IMR-90 (cell line): Measurements from ENCODE around the gene LAMC3. TPM values are rescaled to one million over a fixed set of nuclear protein-coding genes. Genes with fewer than 3 reads are reported as not detected.

Experiments used
- ATAC-seq: fragments of 200-7000 bp; cut with Tn5 transposase; 2 replicates; pipeline ENCODE4 v1.9.1; 2020; ENCODE audit warnings: low read depth, mild to moderate bottlenecking, moderate library complexity
- BruUV-seq: library from RNA; stranded (reverse); fragments of 400-500 nt; replicated peaks from 2 replicates; lab custom pipeline; 2021; lab: Mats Ljungman, UMichigan
- CTCF ChIA-PET: fragments of 300-600 bp; formaldehyde crosslinking; extraction: SDS; loops from one replicate; lab custom pipeline; 2021; ENCODE audit warnings: antibody characterized with exemption; lab: Yijun Ruan, JAX
- POLR2A ChIA-PET: fragments of 300-600 bp; sonication (Branson Sonifier 250); formaldehyde crosslinking; loops from one replicate; lab custom pipeline; 2022; ENCODE audit warnings: antibody characterized with exemption; ENCODE audit not compliant: unreplicated experiment; lab: Charles Lee
- DNase-seq: peaks from one replicate; pipeline ENCODE4 v3.0.0; 2013
- H2AFZ ChIP-seq: replicated peaks from 2 replicates; pipeline ENCODE3; 2013; ENCODE audit warnings: low read length, mild to moderate bottlenecking; ENCODE audit not compliant: poor library complexity
- H2AK5ac ChIP-seq: 2 replicates; pipeline ENCODE4 v1.6.1; 2013; ENCODE audit warnings: low read depth, low read length, inconsistent platforms
- H2AK9ac ChIP-seq: replicated peaks from 2 replicates; pipeline ENCODE3; 2013; ENCODE audit warnings: mild to moderate bottlenecking, low read depth, low read length, moderate library complexity; ENCODE audit not compliant: poor library complexity
- H2BK120ac ChIP-seq: 2 replicates; pipeline ENCODE4 v1.6.1; 2013; ENCODE audit warnings: low read depth, low read length, inconsistent platforms
- H2BK15ac ChIP-seq: 3 replicates; pipeline ENCODE4 v1.6.1; 2013; ENCODE audit warnings: low read depth, low read length, inconsistent platforms
- H2BK20ac ChIP-seq: 2 replicates; pipeline ENCODE4 v1.6.1; 2013; ENCODE audit warnings: low read depth, mild to moderate bottlenecking, inconsistent platforms, low read length, moderate library complexity
- H2BK5ac ChIP-seq: 2 replicates; pipeline ENCODE4 v1.6.1; 2013; ENCODE audit warnings: mild to moderate bottlenecking, low read depth, low read length, inconsistent platforms; ENCODE audit not compliant: poor library complexity, severe bottlenecking
- H3K14ac ChIP-seq: replicated peaks from 2 replicates; pipeline ENCODE4 v1.6.1; 2013; ENCODE audit warnings: low read depth, low read length, inconsistent platforms
- H3K18ac ChIP-seq: 2 replicates; pipeline ENCODE4 v1.6.1; 2013; ENCODE audit warnings: low read depth, low read length, control low read depth
- H3K23ac ChIP-seq: 2 replicates; pipeline ENCODE4 v1.6.1; 2013; ENCODE audit warnings: low read depth, low read length, inconsistent platforms
- H3K27ac ChIP-seq: 2 replicates; pipeline ENCODE4 v1.5.1; 2013; ENCODE audit warnings: mild to moderate bottlenecking, control low read depth, low read length; ENCODE audit not compliant: insufficient read depth
- H3K27me3 ChIP-seq: 2 replicates; pipeline ENCODE4 v1.6.1; 2013; ENCODE audit warnings: low read length; ENCODE audit not compliant: control insufficient read depth, insufficient read depth
- H3K36me3 ChIP-seq: 2 replicates; pipeline ENCODE4 v1.6.1; 2013; ENCODE audit warnings: low read length, mixed read lengths; ENCODE audit not compliant: control insufficient read depth, insufficient read depth
- H3K4ac ChIP-seq: 2 replicates; pipeline ENCODE4 v1.6.1; 2013; ENCODE audit warnings: low read depth, low read length, inconsistent platforms
- H3K4me1 ChIP-seq: 2 replicates; pipeline ENCODE4 v1.6.1; 2013; ENCODE audit warnings: low read length, mixed read lengths; ENCODE audit not compliant: control insufficient read depth, insufficient read depth
- H3K4me2 ChIP-seq: 2 replicates; pipeline ENCODE4 v1.6.1; 2013; ENCODE audit warnings: low read depth, mild to moderate bottlenecking, control low read depth, low read length, moderate library complexity
- H3K4me3 ChIP-seq: 2 replicates; pipeline ENCODE4 v1.5.1; 2013; ENCODE audit warnings: low read depth, mild to moderate bottlenecking, control low read depth, low read length, moderate library complexity; ENCODE audit not compliant: insufficient read depth
- H3K56ac ChIP-seq: 2 replicates; pipeline ENCODE4 v1.6.1; 2013; ENCODE audit warnings: low read length, inconsistent platforms; ENCODE audit not compliant: insufficient read depth; ENCODE audit errors: extremely low read depth
- H3K79me1 ChIP-seq, 2 experiments: 2 replicates each; pipeline ENCODE4 v1.6.1; 2013; ENCODE audit warnings: low read length in 2 of 2, inconsistent platforms in 1 of 2, low read depth in 1 of 2
- H3K9ac ChIP-seq: 2 replicates; pipeline ENCODE4 v1.6.1; 2013; ENCODE audit warnings: low read depth, low read length, control low read depth
- H3K9me1 ChIP-seq: 2 replicates; pipeline ENCODE4 v1.6.1; 2013; ENCODE audit warnings: low read length, inconsistent platforms; ENCODE audit not compliant: insufficient read depth
- H3K9me3 ChIP-seq: 2 replicates; pipeline ENCODE4 v1.6.1; 2013; ENCODE audit warnings: low read length; ENCODE audit not compliant: control insufficient read depth, insufficient read depth
- H4K20me1 ChIP-seq: 2 replicates; pipeline ENCODE4 v1.6.1; 2013; ENCODE audit warnings: low read length, inconsistent platforms; ENCODE audit not compliant: insufficient read depth
- H4K5ac ChIP-seq: 2 replicates; pipeline ENCODE4 v1.6.1; 2013; ENCODE audit warnings: mild to moderate bottlenecking, low read depth, low read length, control low read depth
- H4K8ac ChIP-seq, 2 experiments: 2 replicates each; pipeline ENCODE4 v1.6.1; 2013; ENCODE audit warnings: low read depth in 2 of 2, low read length in 2 of 2, control low read depth in 1 of 2, inconsistent platforms in 1 of 2
- H4K91ac ChIP-seq: 2 replicates; pipeline ENCODE4 v1.6.1; 2013; ENCODE audit warnings: low read depth, low read length, inconsistent platforms; ENCODE audit not compliant: insufficient read depth
- BHLHE40 ChIP-seq: fragments of 150-350 bp; IDR thresholded peaks from 2 replicates; pipeline ENCODE4 v1.6.1; 2016; ENCODE audit warnings: mild to moderate bottlenecking, low read depth, low read length
- CEBPB ChIP-seq: IDR thresholded peaks from 2 replicates; pipeline ENCODE4 v1.6.1; 2012; ENCODE audit warnings: low read depth, low read length, improper control_type of control experiment
- CHD1 ChIP-seq: IDR thresholded peaks from 2 replicates; pipeline ENCODE4 v1.6.1; 2012; ENCODE audit warnings: low read depth, low read length, improper control_type of control experiment
- CTCF ChIP-seq: conservative IDR thresholded peaks from 2 replicates; pipeline ENCODE4 v1.5.1; 2012; ENCODE audit warnings: mild to moderate bottlenecking, low read depth, low read length, improper control_type of control experiment
- ELK1 ChIP-seq: fragments of 150-350 bp; IDR thresholded peaks from 2 replicates; pipeline ENCODE4 v1.6.1; 2016; ENCODE audit warnings: low read depth, mild to moderate bottlenecking, low read length, moderate library complexity, borderline replicate concordance
- FOS ChIP-seq: fragments of 150-350 bp; IDR thresholded peaks from 2 replicates; pipeline ENCODE4 v1.6.1; 2016; ENCODE audit warnings: low read depth, low read length
- MAFK ChIP-seq: IDR thresholded peaks from 2 replicates; pipeline ENCODE4 v1.6.1; 2012; ENCODE audit warnings: low read depth, low read length, improper control_type of control experiment
- MAZ ChIP-seq: IDR thresholded peaks from 2 replicates; pipeline ENCODE4 v1.6.1; 2012; ENCODE audit warnings: low read depth, mild to moderate bottlenecking, low read length, improper control_type of control experiment, moderate library complexity, borderline replicate concordance
- MXI1 ChIP-seq: IDR thresholded peaks from 2 replicates; pipeline ENCODE4 v1.6.1; 2012; ENCODE audit warnings: low read depth, mild to moderate bottlenecking, low read length, moderate library complexity, borderline replicate concordance
- NFE2L2 ChIP-seq: fragments of 150-350 bp; IDR thresholded peaks from 2 replicates; pipeline ENCODE4 v1.6.1; 2016; ENCODE audit warnings: low read depth, mild to moderate bottlenecking, low read length
- POLR2A ChIP-seq: IDR thresholded peaks from 2 replicates; pipeline ENCODE4 v1.6.1; 2012; ENCODE audit warnings: mild to moderate bottlenecking, low read depth, low read length
- RAD21 ChIP-seq: IDR thresholded peaks from 2 replicates; pipeline ENCODE4 v1.6.1; 2012; ENCODE audit warnings: low read length, improper control_type of control experiment
- RCOR1 ChIP-seq: IDR thresholded peaks from 2 replicates; pipeline ENCODE4 v1.6.1; 2012; ENCODE audit warnings: mild to moderate bottlenecking, low read length, improper control_type of control experiment; ENCODE audit not compliant: insufficient replicate concordance
- RFX5 ChIP-seq: IDR thresholded peaks from 2 replicates; pipeline ENCODE4 v1.8.0; 2012; ENCODE audit warnings: low read depth, mild to moderate bottlenecking, low read length, moderate library complexity
- SMC3 ChIP-seq: fragments of 150-350 bp; IDR thresholded peaks from 2 replicates; pipeline ENCODE4 v1.6.1; 2016; ENCODE audit warnings: low read depth, mild to moderate bottlenecking, antibody characterized with exemption, low read length, moderate library complexity
- USF2 ChIP-seq: fragments of 150-350 bp; IDR thresholded peaks from 2 replicates; pipeline ENCODE4 v1.6.1; 2017; ENCODE audit warnings: mild to moderate bottlenecking, antibody characterized with exemption, low read length, low read depth
- WGBS, 2 experiments: methylation state at CpG; one replicate each; pipeline versions ENCODE4 v1.1.5 to v1.1.7; 2013; ENCODE audit warnings: missing lambda C conversion rate in 2 of 2; ENCODE audit not compliant: insufficient read length in 1 of 2; ENCODE audit errors: extremely low coverage in 2 of 2; 5-methylcytosine and 5-hydroxymethylcytosine counted together
- dilution Hi-C: fragments of 300-500 bp; cut with HindIII; formaldehyde crosslinking; loops from one replicate; pipeline ENCODE4 v1.14.3; 2018; ENCODE audit warnings: low sequenced_read_pairs; ENCODE audit not compliant: unreplicated experiment
- in situ Hi-C: fragments of 300-500 bp; cut with MboI; formaldehyde crosslinking; loops from 3 replicates; pipeline ENCODE4 v1.14.3; 2019; ENCODE audit warnings: low sequenced_read_pairs, inconsistent platforms, mixed read lengths
- intact Hi-C: fragments of 100-400 bp; cut with micrococcal nuclease; formaldehyde crosslinking; loops from 2 replicates; pipeline ENCODE4 v1.10.0; 2022
- polyA plus RNA-seq, 3 experiments: library from polyadenylated mRNA; depleted of rRNA; stranded (reverse); fragments of >200 nt; gene quantifications; 2 replicates each; pipeline ENCODE4 v1.2.3, GENCODE V29; 2012; ENCODE audit warnings: low replicate concordance in 1 of 3
- total RNA-seq: library from RNA; depleted of rRNA; stranded (reverse); fragments of >200 nt; gene quantifications from 2 replicates; pipeline ENCODE4 v1.2.3, GENCODE V29; 2012

LAMC3 gene
- total and polyA plus RNA-seq, 2 of the 4 experiments (the other 2 are of a cell fraction): not detected

- dilution Hi-C loops (no loop called here), in situ Hi-C loops (no loop called here), intact Hi-C loops (no loop called here)
- 47% methylated on average over 9 of the region's 14 CpGs; no CpG with 5 or more reads in 1 of the 2 experiments for WGBS, 2 experiments
- Histone ChIP-seq H3K4ac (no peak overlapping the region), H3K27ac (no peak overlapping the region), H2AK5ac (no peak overlapping the region), H4K5ac (no peak overlapping the region), H4K8ac (no peak overlapping the region), H2BK20ac (no peak overlapping the region), H3K4me2 (no peak overlapping the region), H3K36me3 (no peaks in the 10 kb centered on the region), H2AFZ (no peak overlapping the region), H3K9ac (no peak overlapping the region), H3K4me1 (no peaks in the 10 kb centered on the region), H3K23ac (no peak overlapping the region), H2BK5ac (no peak overlapping the region), H3K4me3 (no peak overlapping the region), H3K9me1 (no peaks in the 10 kb centered on the region), H3K18ac (no peak overlapping the region), H3K79me1 (no peaks in the 10 kb centered on the region), H3K27me3 (peaks cover 53% of the 10 kb centered on the region), H4K91ac (no peak overlapping the region), H3K9me3 (no peaks in the 10 kb centered on the region), H2BK120ac (no peak overlapping the region), H3K14ac (no peak overlapping the region), H2AK9ac (no peak overlapping the region), H4K20me1 (no peaks in the 10 kb centered on the region), H3K56ac (no peak overlapping the region), H2BK15ac (no peak overlapping the region)
- no peak for TF ChIP-seq USF2
- TF ChIP-seq CTCF: no peak
- no peak for TF ChIP-seq POLR2A
- no peak for TF ChIP-seq NFE2L2
- TF ChIP-seq ELK1: no peak
- no peak for TF ChIP-seq CHD1
- TF ChIP-seq BHLHE40: no peak
- no peak for TF ChIP-seq RAD21
- TF ChIP-seq MXI1: no peak
- TF ChIP-seq RFX5: no peak
- TF ChIP-seq CEBPB: no peak
- no peak for TF ChIP-seq SMC3
- no peak for TF ChIP-seq MAZ
- TF ChIP-seq FOS: no peak
- TF ChIP-seq RCOR1: no peak
- no peak for TF ChIP-seq MAFK
- ChIA-PET CTCF (no interaction called here), POLR2A (no interaction called here)
- BruUV-seq: no TSS peak
- ATAC-seq (no peak), DNase-seq (no peak)
Measured at GRCh38 chr9:130981756-130982137, 27.2 kb upstream of the LAMC3 start.
